ENCODE measurements around the gene NAV2.

DNA sequence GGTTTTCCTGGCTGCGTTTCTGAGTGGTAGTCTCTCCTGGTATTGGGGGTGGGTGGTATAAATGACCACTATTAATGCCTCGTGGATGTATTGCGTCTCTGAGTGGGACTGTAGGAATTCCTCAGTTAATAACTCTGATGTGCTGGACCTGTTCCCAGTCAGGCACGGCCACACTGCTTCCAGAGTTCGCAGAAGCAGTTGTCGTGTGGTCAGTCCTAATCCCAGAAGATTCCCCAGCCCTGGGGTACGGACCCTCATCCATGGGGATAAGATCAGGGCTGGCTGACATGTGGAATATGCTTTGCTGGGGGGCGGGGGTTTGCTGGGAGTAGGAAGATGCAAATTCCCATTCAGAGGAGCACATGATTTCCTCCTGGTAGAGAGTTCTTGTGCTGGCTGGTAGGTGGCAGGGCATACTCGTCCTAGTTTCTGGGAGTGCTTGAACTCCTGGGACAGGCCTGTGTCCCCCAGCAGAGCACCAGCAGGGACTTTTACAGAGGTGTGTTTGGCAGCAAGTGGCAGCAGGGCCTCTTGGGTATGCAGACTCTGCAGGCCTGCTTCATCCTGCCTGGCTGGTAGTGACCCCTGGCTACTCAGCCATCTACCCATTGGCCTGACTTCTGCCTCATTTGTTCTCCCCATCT is 157.4 kb downstream of the NAV2 start:
- TF ChIP-seq CTCF (conservative IDR thresholded peaks at IDR 0.05 in 1 of 2, IDR thresholded peaks at IDR 0.05 in 1 of 2; ENCODE audit: extremely low read depth in 1 of 2, insufficient read depth in 1 of 2, low read depth in 1 of 2, low read length in 2 of 2): no peak
- no peak for TF ChIP-seq EZH2 (IDR thresholded peaks at IDR 0.05; ENCODE audit: borderline replicate concordance, low read length)
